ENCODE data around the gene KRTAP22-1.

DNA sequence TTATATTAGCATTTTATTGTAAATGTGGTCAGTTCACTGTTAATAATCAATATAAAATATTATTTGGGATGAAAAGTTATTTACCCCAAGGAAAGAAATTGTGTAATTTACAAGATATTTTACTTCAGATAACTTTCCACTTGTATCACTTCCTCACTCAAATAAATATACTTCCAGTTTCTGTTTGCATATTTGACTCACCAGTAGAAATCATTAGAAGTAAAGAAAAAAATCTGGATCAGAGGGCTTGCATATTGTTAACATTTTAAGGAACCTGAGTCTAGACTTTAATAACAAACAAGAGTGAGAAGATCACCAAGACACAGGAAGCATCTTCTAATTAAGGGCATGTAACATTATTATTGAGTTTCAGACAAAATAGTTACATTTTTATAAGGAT, 19.2 kb downstream of the KRTAP22-1 start:
- TF ChIP-seq ZBTB1 (CRISPR knock-in tag; IDR thresholded peaks at IDR 0.05; ENCODE audit: borderline replicate concordance) (no peak), HNRNPK (IDR thresholded peaks at IDR 0.05; ENCODE audit: low read depth, low read length, poor library complexity, severe bottlenecking) (no peak), ZZZ3 (CRISPR knock-in tag; IDR thresholded peaks at IDR 0.05; ENCODE audit: borderline replicate concordance) (no peak), ZNF451 (CRISPR knock-in tag; IDR thresholded peaks at IDR 0.05) (no peak), ZNF441 (CRISPR knock-in tag; IDR thresholded peaks at IDR 0.05; ENCODE audit: borderline replicate concordance) (no peak), TGIF2 (CRISPR knock-in tag; IDR thresholded peaks at IDR 0.05) (no peak), CHD4 (IDR thresholded peaks at IDR 0.05; ENCODE audit: borderline replicate concordance, low read length) (no peak)
- TF ChIP-seq, protein P1, sequence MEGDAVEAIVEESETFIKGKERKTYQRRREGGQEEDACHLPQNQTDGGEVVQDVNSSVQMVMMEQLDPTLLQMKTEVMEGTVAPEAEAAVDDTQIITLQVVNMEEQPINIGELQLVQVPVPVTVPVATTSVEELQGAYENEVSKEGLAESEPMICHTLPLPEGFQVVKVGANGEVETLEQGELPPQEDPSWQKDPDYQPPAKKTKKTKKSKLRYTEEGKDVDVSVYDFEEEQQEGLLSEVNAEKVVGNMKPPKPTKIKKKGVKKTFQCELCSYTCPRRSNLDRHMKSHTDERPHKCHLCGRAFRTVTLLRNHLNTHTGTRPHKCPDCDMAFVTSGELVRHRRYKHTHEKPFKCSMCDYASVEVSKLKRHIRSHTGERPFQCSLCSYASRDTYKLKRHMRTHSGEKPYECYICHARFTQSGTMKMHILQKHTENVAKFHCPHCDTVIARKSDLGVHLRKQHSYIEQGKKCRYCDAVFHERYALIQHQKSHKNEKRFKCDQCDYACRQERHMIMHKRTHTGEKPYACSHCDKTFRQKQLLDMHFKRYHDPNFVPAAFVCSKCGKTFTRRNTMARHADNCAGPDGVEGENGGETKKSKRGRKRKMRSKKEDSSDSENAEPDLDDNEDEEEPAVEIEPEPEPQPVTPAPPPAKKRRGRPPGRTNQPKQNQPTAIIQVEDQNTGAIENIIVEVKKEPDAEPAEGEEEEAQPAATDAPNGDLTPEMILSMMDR (CRISPR knock-in tag; IDR thresholded peaks at IDR 0.05) = no peak
- TF ChIP-seq, protein P2, sequence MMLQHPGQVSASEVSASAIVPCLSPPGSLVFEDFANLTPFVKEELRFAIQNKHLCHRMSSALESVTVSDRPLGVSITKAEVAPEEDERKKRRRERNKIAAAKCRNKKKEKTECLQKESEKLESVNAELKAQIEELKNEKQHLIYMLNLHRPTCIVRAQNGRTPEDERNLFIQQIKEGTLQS (CRISPR knock-in tag; IDR thresholded peaks at IDR 0.05) = no peak
- TF ChIP-seq, protein P3, sequence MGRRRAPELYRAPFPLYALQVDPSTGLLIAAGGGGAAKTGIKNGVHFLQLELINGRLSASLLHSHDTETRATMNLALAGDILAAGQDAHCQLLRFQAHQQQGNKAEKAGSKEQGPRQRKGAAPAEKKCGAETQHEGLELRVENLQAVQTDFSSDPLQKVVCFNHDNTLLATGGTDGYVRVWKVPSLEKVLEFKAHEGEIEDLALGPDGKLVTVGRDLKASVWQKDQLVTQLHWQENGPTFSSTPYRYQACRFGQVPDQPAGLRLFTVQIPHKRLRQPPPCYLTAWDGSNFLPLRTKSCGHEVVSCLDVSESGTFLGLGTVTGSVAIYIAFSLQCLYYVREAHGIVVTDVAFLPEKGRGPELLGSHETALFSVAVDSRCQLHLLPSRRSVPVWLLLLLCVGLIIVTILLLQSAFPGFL (CRISPR knock-in tag; IDR thresholded peaks at IDR 0.05) = no peak
- TF ChIP-seq, protein P4, sequence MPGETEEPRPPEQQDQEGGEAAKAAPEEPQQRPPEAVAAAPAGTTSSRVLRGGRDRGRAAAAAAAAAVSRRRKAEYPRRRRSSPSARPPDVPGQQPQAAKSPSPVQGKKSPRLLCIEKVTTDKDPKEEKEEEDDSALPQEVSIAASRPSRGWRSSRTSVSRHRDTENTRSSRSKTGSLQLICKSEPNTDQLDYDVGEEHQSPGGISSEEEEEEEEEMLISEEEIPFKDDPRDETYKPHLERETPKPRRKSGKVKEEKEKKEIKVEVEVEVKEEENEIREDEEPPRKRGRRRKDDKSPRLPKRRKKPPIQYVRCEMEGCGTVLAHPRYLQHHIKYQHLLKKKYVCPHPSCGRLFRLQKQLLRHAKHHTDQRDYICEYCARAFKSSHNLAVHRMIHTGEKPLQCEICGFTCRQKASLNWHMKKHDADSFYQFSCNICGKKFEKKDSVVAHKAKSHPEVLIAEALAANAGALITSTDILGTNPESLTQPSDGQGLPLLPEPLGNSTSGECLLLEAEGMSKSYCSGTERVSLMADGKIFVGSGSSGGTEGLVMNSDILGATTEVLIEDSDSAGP (CRISPR knock-in tag; IDR thresholded peaks at IDR 0.05; ENCODE audit: borderline replicate concordance) = no peak
